ENCODE results near the gene GIMAP1.

GIMAP1 gene

GRCh38 chr7:150744041-150744656 lies 27.7 kb downstream of the GIMAP1 start:
- in situ Hi-C loops (cut with HindIII; ENCODE audit: low pct_unique_long_range_greater_than_20kb, low sequenced_read_pairs), result no loop called here
- DNase-seq (ENCODE audit: low read depth in 1 of 2, low spot score in 1 of 2), result no peak

GRCh38 chr7:150745086-150745485 lies 28.7 kb downstream of the GIMAP1 start:
- in situ Hi-C loops (cut with HindIII; ENCODE audit: low pct_unique_long_range_greater_than_20kb, low sequenced_read_pairs), result no loop called here
- no peak for TF ChIP-seq JUND (IDR thresholded peaks at IDR 0.05; ENCODE audit: low read depth)

More at GRCh38 chr7:150744041-150744656, 27.7 kb downstream of the GIMAP1 start:
- no peak for TF ChIP-seq JUND (IDR thresholded peaks at IDR 0.05; ENCODE audit: low read depth)

GRCh38 chr7:150745876-150746275 lies 29.5 kb downstream of the GIMAP1 start:
- no peak for TF ChIP-seq JUND (IDR thresholded peaks at IDR 0.05; ENCODE audit: low read depth)
- no peak for DNase-seq (ENCODE audit: low read depth in 1 of 2, low spot score in 1 of 2)
- in situ Hi-C loops (cut with HindIII; ENCODE audit: low pct_unique_long_range_greater_than_20kb, low sequenced_read_pairs), result no loop called here

More at GRCh38 chr7:150745086-150745485, 28.7 kb downstream of the GIMAP1 start:
- DNase-seq (ENCODE audit: low read depth in 1 of 2, low spot score in 1 of 2), result no peak

- DNase-seq (ENCODE audit: low read depth in 1 of 2, low spot score in 1 of 2), result no peak
- TF ChIP-seq JUND (IDR thresholded peaks at IDR 0.05; ENCODE audit: low read depth), result no peak
- in situ Hi-C loops (cut with HindIII; ENCODE audit: low pct_unique_long_range_greater_than_20kb, low sequenced_read_pairs), result no loop called here
Measured at GRCh38 chr7:150746921-150747320, 30.5 kb downstream of the GIMAP1 start.

- no peak for TF ChIP-seq JUND (IDR thresholded peaks at IDR 0.05; ENCODE audit: low read depth)
- in situ Hi-C loops (cut with HindIII; ENCODE audit: low pct_unique_long_range_greater_than_20kb, low sequenced_read_pairs), result no loop called here
- no peak for DNase-seq (ENCODE audit: low read depth in 1 of 2, low spot score in 1 of 2)
Measured at GRCh38 chr7:150748376-150748775, 32.0 kb downstream of the GIMAP1 start.

- in situ Hi-C loops (cut with HindIII; ENCODE audit: low pct_unique_long_range_greater_than_20kb, low sequenced_read_pairs), result no loop called here
- TF ChIP-seq JUND (IDR thresholded peaks at IDR 0.05; ENCODE audit: low read depth), result no peak
- no peak for DNase-seq (ENCODE audit: low read depth in 1 of 2, low spot score in 1 of 2)
Measured at GRCh38 chr7:150751702-150752101, 35.3 kb downstream of the GIMAP1 start.

DNA sequence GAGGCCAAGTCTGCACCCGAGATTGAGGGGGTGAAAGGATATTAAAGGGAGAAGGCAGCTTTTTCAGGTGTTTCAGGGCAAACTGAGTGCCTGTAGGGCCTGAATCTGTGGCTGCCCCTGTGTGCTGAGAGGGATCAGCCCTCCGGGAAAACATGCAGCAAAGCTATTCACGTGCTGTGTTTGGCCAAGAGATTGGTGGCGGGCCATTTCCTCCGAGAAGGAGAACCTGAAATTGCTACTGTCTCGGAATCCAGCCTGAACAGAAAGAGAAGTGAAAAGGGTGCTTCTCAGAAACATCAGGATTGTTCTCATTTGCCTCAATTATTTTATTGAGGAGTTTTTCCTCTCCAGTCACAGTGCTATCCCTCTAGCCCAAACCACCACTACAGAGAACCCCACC lies 36.8 kb downstream of the GIMAP1 start:
- no peak for TF ChIP-seq JUND (IDR thresholded peaks at IDR 0.05; ENCODE audit: low read depth)
- DNase-seq (ENCODE audit: low read depth in 1 of 2, low spot score in 1 of 2), result no peak
- in situ Hi-C loops (cut with HindIII; ENCODE audit: low pct_unique_long_range_greater_than_20kb, low sequenced_read_pairs), result no loop called here

- in situ Hi-C loops (cut with HindIII; ENCODE audit: low pct_unique_long_range_greater_than_20kb, low sequenced_read_pairs), result no loop called here
- DNase-seq (ENCODE audit: low read depth in 1 of 2, low spot score in 1 of 2), result no peak
- TF ChIP-seq JUND (IDR thresholded peaks at IDR 0.05; ENCODE audit: low read depth), result no peak
Measured at GRCh38 chr7:150753826-150754603, 37.6 kb downstream of the GIMAP1 start.

DNA sequence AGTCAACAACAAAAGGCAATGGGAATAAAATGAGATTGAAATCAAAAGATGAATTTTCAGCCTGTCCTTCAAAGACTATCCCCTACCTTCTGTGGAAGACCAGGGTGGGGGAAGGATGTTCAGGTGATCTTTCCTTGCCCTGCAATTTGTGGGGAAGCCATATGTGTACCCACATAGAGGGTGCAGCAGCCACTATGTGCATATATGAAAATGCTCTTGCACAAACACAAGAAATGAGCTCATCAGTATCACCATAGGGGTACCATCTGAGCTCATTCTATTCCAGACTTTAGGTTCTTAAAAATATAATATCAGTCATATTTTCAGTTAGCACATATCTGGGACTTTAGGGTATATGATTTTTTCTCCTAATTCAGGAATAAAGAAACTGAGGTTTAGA lies 38.5 kb downstream of the GIMAP1 start:
- TF ChIP-seq JUND (IDR thresholded peaks at IDR 0.05; ENCODE audit: low read depth), result no peak
- in situ Hi-C loops (cut with HindIII; ENCODE audit: low pct_unique_long_range_greater_than_20kb, low sequenced_read_pairs), result no loop called here
- no peak for DNase-seq (ENCODE audit: low read depth in 1 of 2, low spot score in 1 of 2)

DNA sequence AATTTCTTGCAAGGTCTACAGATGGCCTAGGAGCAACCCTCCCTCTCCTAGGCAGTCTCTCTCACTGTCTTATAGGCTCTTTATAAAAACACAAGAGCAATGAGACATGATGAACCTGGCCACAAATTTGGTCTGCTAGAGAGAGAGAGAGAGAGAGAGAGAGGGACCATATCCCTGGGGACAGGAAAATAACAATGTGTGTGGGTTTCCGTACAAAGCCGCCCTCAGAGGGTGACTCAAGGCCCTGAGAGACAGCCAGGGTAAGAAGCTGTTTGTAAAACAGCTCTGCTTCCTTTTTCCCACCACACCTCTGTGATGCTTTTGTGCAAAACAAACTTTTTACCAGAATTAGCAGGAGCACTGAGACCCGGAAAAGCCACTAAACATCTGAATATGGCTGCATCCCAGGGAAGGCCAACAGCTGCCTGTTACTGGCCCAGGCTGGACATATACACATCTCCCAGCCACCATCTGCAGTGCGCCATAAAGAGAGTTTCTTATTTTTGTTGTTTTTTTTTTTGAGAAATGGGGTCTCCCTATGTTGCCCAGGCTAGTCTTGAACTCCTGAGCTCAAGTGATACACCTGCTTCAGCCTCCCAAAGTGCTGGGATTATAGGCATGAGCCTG lies 39.2 kb downstream of the GIMAP1 start:
- no peak for TF ChIP-seq JUND (IDR thresholded peaks at IDR 0.05; ENCODE audit: low read depth)
- no peak for DNase-seq (ENCODE audit: low read depth in 1 of 2, low spot score in 1 of 2)
- in situ Hi-C loops (cut with HindIII; ENCODE audit: low pct_unique_long_range_greater_than_20kb, low sequenced_read_pairs), result no loop called here

DNA sequence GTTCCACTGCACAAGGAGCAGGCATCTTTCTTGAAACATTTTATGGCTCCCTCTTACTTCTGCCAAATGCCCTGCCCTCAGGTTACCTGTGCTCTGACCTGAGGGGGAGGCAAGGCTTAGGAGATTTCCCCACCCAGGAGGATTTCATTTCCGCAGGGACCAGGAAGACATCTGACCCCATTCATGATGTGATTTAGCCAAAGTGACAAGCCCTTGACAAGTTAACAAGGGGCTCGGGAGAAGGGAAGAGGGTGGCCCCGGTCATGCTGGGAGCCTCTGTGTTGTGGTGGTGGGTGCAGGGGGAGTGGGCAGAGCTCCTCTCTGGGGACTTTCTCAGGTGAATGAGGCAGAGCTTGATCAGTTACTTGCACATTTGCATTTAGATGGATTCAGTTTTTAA lies 39.8 kb downstream of the GIMAP1 start:
- DNase-seq (ENCODE audit: low read depth in 1 of 2, low spot score in 1 of 2), result no peak
- no peak for TF ChIP-seq JUND (IDR thresholded peaks at IDR 0.05; ENCODE audit: low read depth)
- in situ Hi-C loops (cut with HindIII; ENCODE audit: low pct_unique_long_range_greater_than_20kb, low sequenced_read_pairs), result no loop called here

- TF ChIP-seq JUND (IDR thresholded peaks at IDR 0.05; ENCODE audit: low read depth), result no peak
- DNase-seq (ENCODE audit: low read depth in 1 of 2, low spot score in 1 of 2), result peak in 1 of 2 experiments; percentile 23
- in situ Hi-C loops (cut with HindIII; ENCODE audit: low pct_unique_long_range_greater_than_20kb, low sequenced_read_pairs), result no loop called here
Measured at GRCh38 chr7:150756858-150757257, 40.4 kb downstream of the GIMAP1 start.

DNA sequence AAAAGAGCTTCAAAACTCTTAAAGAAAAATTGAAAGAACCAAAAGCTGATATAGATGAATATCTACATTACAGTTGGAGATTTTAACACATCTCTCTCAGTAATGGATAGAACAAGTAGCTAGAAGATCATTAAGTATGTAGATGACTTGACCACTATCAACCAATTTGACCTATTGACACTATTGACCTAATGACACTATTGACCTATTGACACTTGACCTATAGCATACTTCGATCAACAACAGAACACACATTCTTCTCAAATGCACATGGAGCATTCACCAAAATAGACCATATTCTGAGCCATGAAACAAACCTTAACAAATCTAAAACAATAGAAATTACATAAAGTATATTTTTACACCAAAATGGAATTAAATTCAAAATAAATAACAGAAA lies 43.1 kb downstream of the GIMAP1 start:
- in situ Hi-C loops (cut with HindIII; ENCODE audit: low pct_unique_long_range_greater_than_20kb, low sequenced_read_pairs), result no loop called here
- DNase-seq (ENCODE audit: low read depth in 1 of 2, low spot score in 1 of 2), result no peak
- TF ChIP-seq JUND (IDR thresholded peaks at IDR 0.05; ENCODE audit: low read depth), result no peak

Data from T47D (cell line).